Hematopoietic multipotent progenitor cell treated with erythropoietin and hydrocortisone succinate and interleukin-3 and kit ligand, for 4 days (in vitro differentiated cells): ENCODE results near the gene SLAMF7.
"Not testable (repeated sequence)": the region's sequence is repeated elsewhere in the genome, so short reads cannot be mapped to it uniquely, and the experiment has no call there.

Experiments used
- DNase-seq: peaks from one replicate; pipeline ENCODE4 v3.0.0-alpha.2; 2015

SLAMF7 gene

DNA sequence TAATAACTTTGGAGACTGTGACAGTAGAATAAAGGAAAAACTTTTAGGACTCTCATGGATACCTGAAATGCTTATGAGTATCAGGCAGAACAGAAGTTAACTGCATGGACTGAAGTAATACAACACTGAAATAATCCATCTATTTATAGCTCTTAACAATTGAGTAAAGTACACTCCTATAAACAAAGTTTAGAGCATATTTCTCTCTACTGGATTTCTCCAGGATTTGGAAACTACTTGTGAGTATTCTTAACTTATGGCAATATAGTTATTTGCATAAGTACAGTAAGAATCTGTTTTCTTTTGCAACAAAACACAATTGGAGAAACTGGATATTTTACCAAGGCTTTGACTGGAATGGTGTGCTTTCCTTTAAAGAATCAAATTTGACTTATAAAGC lies 17.6 kb upstream of the SLAMF7 start:
- no peak for DNase-seq

GRCh38 chr1:160722726-160723125 lies 16.3 kb upstream of the SLAMF7 start:
- DNase-seq = peak; percentile 74

DNA sequence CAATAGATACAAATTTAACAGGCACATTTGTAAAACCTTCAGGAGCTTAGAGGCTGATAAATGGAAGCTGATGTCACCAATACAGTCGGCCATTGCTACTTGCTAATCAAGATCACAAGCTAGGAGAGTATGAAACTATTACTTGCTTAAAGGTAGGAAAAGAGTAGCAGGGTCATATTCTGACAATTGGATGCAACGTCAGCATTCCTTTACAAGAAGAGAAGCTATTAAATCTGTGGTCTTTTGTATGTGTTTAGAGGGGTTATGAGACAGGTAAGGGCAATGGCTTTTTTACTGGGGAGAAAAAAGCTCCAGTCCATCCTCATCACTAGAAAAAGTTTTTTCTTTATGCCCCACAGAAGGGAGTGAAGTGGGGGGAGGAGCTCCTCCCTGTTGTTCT lies 15.7 kb upstream of the SLAMF7 start:
- no peak for DNase-seq

- peak; percentile 59 for DNase-seq
Observed at GRCh38 chr1:160724465-160725242, 14.4 kb upstream of the SLAMF7 start.

GRCh38 chr1:160726114-160726497 lies 12.9 kb upstream of the SLAMF7 start:
- DNase-seq = peak; percentile 85

DNA sequence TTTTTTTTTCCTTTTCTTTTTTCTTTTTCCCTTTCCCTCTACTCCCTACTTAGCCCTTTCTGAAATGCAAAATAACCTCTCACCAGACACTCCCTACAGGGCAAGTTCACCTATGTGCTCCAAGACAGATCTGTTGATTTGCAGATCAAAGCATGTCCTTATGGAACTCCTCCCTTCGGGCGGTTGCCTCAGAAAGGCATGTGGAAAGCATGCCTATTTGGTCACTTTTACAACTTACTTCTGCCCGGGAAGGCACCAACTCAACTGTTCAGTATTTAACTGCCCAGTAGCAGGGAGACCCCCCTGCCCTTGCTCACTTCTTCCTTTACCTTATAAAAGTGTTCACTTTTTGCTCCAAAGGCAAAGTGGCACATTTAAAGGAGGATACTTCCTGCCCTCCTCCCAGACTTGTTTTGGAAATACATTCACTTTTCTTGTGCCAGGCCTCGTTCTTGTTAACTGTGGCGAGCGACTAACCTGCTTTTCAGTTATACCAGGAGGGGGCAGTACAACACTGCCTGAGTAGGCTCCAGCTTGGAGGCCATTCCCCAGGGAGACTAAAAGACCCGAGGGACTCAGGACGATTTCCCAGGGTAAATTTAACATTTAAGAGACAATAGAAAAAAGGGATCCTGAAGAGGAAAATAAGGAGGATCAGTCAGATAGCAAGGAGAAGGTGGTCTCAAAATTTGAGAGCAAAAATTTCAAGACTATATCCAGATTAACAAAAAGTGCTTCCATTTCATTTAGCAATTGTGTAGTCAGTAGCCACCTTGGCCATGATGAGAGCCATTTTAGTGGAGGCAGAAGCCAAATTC lies 12.3 kb upstream of the SLAMF7 start:
- peak; percentile 91 for DNase-seq

DNA sequence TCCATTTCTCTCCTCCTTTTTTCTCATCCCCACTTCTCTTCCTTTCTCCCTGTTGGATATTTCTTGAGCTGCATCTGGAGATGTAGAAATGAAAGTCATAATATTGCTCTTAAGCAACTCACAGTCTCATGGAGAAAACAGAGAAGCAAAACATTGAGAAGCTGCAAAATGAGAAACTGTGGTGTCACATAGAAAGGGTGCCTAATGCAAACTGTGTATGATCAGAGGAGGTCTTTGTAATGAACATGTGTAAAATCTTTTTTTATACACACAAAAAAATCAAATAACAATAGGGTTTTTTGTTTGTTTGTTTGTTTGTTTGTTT lies 11.8 kb upstream of the SLAMF7 start:
- DNase-seq = no peak

GRCh38 chr1:160731564-160731963 lies 7.5 kb upstream of the SLAMF7 start:
- not testable (repeated sequence) for DNase-seq

DNA sequence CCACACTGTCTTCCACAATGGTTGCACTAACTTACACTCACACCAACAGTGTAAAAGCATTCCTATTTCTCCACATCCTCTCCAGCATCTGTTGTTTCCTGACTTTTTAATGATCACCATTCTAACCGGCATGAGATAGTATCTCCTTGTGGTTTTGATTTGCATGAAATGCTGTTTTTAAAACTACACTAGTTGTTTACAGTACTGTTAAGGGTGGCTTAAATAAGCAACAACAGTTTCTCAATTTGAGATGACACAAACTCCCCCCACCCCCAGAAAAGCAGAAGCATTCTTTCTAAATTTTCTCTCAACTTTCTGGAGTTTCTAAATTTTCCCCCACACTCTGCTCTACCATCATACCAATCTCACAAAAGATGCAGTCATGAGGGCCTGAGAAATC lies 7.1 kb upstream of the SLAMF7 start:
- DNase-seq = no peak

GRCh38 chr1:160733898-160734297 lies 5.1 kb upstream of the SLAMF7 start:
- DNase-seq = no peak

DNA sequence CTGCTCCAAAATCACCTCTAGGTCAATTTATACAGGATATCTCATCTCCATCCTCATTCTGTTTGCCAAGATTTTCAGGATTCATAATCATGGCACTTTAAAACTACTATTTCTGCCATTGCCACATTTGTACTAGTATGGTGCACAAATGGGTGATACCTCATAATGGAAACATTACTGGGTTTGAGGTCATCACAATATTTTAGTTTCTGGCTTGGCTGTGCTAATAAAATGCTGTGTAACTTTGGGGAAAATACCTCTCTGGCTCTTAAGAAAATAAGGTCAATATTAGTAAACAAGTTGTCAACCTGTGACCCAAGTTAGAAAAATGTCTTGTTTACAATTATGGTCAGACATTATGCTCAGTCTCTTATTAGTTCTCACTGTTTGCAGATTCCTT lies 4.7 kb upstream of the SLAMF7 start:
- no peak for DNase-seq

DNA sequence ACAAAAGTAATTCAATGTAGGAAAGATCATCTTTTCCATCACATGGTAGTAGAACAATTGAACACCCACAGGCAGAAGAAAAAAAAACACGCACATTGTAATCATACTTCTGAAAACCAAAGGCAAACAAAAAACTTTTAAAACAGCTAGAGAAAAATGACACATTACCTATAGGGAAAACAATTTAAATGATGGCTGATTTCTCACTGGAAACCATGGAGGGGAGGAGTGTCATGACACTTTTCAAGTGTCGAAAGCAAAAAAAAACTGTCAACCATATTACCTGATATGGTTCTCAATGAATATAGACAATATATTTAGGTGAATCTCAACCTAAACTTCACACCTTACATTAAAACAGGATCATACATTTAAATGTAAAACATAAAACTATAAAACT lies 776 bp upstream of the SLAMF7 start:
- no peak for DNase-seq

DNA sequence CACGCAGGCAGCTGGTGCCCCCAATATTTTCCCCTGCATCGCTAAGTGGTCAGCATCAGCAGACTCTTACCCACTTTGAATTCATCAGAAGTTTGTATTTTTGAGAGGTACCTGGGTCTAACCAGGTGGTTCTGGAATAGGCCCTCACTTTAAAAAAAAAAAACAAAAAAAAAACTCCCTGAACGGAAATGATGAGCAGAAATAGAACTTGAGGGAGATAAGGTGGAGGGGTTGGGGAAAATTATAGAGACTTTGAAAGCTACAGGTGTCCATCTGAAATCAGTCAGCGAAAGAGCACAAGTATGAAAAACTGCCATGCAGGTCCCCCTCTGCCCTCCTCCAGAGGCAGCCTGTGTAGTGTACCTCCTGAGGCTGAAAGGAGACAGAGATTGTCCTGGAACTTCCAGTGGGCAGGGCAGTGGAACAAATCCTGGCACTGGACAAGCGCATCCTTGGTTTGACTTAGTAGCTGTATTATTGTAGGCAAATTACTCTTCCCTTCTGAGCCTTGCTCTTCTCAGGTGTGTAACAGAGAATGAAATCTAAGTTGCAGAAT lies 1.2 kb downstream of the SLAMF7 start:
- no peak for DNase-seq

DNA sequence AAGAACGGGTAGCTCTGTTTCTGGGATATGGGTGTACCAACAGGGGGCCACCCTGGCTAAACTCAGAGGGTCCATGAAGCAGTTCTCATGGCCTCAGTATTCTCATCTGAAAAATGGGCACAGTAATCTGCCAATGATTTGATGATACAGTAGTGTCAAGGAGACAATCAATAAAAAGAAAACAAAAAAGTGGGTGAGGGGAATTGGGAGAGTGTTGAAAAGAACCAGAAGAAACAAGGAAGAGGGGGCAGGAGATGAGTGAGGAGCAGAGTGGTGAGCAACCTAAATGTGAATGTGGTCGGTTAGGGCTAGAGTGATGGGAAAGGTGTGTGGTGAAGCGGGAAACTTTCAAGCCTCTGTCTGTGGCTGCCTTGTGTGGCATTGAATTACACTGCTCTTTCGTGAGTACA lies 2.0 kb downstream of the SLAMF7 start:
- DNase-seq = no peak

GRCh38 chr1:160741612-160742348 lies 2.7 kb downstream of the SLAMF7 start:
- DNase-seq = no peak

DNA sequence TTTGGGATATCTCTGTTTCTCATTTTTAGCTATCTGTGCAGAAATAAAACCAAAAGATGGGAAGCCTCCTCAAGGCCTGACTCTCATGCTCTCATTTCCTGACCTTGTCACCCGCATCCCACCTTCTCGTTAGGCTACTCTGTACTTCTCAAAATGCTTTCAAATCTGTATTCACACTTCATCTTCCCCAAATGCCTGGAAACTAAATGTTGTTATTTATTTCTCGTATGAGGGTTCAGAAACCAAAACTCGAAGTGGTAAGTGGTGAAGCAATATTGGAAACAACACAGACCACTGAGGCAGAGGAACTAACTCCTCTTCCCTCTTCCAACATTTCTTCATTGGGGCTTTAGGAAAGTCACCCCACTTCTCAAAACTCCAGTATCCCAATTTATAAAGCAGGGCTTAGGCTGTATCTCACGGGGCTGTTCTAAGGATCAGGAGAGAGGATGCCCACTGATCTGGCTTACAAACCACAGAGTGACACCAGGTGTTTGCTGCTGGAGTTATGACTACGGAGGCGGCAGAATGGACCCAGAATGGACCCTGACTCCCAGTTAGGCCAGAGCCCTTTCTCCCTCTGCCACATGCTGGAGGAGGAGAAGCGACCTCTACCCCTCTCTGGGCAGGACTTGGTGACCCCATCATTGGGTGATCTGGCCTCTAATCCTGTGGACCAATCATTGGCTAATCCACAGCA lies 3.5 kb downstream of the SLAMF7 start:
- DNase-seq = no peak

- DNase-seq = no peak
Observed at GRCh38 chr1:160743266-160743665, 4.2 kb downstream of the SLAMF7 start.

DNA sequence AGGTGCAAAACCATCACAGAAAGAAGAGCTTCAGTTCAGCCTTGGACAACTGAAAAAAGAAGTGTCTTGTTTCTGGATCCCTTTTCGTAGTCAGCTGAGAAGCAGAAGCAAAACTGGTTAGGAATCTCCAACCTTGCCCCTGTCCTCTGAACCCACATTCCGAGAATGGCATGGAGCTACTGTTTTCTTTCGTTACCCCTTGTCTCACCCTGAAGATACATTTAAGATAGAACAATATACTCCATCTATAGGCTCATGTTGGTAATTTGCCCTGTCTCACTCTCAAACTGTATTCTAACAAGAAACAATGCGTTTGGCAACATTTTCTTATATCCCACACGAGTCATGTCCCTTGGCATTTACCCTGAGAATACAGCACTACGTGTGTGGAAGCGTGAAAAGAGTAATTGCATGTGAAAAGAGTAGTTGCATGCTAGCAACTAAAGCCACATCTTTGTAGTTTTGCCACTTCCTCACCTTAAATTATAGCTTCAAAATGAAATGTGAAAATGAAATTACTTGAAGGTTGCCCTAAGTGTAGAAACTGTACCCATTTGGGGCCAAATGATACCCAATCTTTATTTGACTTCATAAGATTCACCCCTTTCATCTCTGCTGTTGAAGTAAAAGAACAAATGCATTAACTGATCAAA lies 5.3 kb downstream of the SLAMF7 start:
- no peak for DNase-seq

DNA sequence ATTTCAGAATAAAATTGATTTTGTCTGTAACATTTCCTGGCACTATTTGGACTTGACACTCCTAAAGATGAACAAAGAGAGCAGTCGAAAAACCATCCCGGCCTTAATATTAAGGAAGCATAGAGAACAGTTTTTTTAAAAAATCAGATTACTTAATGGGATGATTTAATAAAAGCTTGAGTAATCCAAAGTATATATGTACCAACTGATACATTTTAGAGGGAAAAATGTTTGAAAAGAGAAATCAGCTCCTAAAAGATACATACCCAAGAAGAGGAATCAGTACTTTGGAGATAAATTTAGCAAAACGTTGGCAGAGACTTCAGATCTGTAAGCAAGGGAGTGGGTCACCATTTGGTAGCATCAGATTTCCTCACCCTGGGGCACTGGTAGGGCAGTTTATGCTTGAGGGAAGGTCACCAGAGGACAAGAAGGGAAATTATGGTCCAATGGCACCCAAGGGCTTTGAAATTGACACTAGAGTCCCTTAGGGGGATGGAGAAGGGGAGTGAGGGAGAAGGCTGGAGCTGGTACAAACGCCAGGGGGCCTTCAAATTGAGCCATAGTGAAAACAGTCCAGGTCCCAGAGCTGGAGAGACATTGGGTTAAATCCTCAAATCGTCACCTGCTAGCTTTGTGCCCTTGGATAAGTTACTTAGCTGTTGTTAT lies 5.9 kb downstream of the SLAMF7 start:
- no peak for DNase-seq

GRCh38 chr1:160745551-160745950 lies 6.5 kb downstream of the SLAMF7 start:
- DNase-seq = no peak

DNA sequence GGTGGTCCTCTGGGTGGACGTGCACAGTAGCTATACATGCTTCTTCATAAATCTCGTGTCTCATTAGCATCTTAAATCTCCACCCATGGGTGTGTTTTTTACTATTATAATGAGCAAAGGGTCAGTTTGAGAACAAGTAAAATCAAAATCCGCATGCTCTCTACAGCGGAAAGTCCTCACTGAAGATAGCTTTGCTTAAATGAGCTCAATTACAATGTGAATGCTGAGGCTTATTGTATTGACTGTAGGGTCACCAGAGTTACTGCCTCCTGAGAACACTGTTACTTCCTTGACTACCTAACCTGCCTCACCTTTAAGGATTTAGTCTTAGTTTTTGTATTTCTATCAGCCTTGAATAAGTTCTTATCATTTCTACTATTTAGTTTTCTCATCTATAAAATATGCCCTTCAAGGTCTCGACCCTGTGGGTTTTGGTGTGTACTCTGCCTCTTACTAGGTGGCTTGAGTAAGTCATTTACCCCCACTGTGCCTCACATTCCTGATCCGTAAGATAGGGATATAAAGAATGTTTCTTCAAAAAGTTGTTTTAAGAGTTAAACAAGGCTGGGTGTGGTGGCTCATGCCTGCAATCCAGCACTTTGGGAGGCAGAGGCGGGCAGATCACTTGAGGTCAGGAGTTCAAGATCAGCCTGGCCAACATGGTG lies 7.9 kb downstream of the SLAMF7 start:
- no peak for DNase-seq
